HEK293 (cell line): ENCODE data around the gene ASCC1.

Experiments
- CTCF ChIA-PET: fragments of 350-600 bp; formaldehyde crosslinking; extraction: SDS; loops from one replicate; lab custom pipeline; 2021; ENCODE audit warnings: antibody characterized with exemption; lab: Yijun Ruan, JAX
- POLR2A ChIA-PET: fragments of 300-600 bp; formaldehyde crosslinking; extraction: SDS; loops from one replicate; lab custom pipeline; 2020; ENCODE audit warnings: antibody characterized with exemption, inconsistent platforms; lab: Yijun Ruan, JAX
- H3K27ac ChIP-seq: fragments of 200-500 bp; sonication (Bioruptor generic); 2 replicates; pipeline ENCODE4 v1.5.1; 2014; ENCODE audit warnings: low read depth, low read length, control low read depth, inconsistent platforms; ENCODE audit errors: extremely low read depth
- H3K36me3 ChIP-seq, 2 experiments: fragments of 200-500 bp in 1 of 2; sonication (Bioruptor generic) in 1 of 2; 1 replicate in 1 of 2; 2 replicates in 1 of 2; pipeline ENCODE4 v1.5.1; 2014 to 2017; ENCODE audit warnings: inconsistent platforms in 2 of 2, low read length in 2 of 2; ENCODE audit not compliant: control insufficient read depth in 2 of 2, insufficient read depth in 1 of 2
- H3K4me1 ChIP-seq: fragments of 200-500 bp; sonication (Bioruptor generic); 2 replicates; pipeline ENCODE4 v1.5.1; 2014; ENCODE audit warnings: mild to moderate bottlenecking, low read length, inconsistent platforms; ENCODE audit not compliant: control insufficient read depth, insufficient read depth
- H3K4me3 ChIP-seq: 2 replicates; pipeline ENCODE4 v1.5.1; 2011; ENCODE audit warnings: low read depth, mild to moderate bottlenecking, control low read depth, low read length, moderate library complexity
- H3K9me3 ChIP-seq: fragments of 200-500 bp; sonication (Bioruptor generic); 2 replicates; pipeline ENCODE4 v1.5.1; 2014; ENCODE audit warnings: low read depth, low read length, inconsistent platforms; ENCODE audit not compliant: control insufficient read depth, insufficient read depth
- HIC1 ChIP-seq: fragments of 450-650 bp; formaldehyde crosslinking; IDR thresholded peaks from 2 replicates; pipeline ENCODE4 v1.5.1; 2016; ENCODE audit warnings: missing biosample characterization, missing genetic modification characterization
- IKZF3 ChIP-seq: fragments of 450-650 bp; IDR thresholded peaks from 2 replicates; pipeline ENCODE4 v1.5.0; 2018; ENCODE audit warnings: missing biosample characterization, mild to moderate bottlenecking, missing genetic modification characterization, moderate library complexity
- KLF16 ChIP-seq: fragments of 450-650 bp; formaldehyde crosslinking; IDR thresholded peaks from 2 replicates; pipeline ENCODE4 v1.5.1; 2017; ENCODE audit warnings: missing biosample characterization, missing genetic modification characterization
- SCRT1 ChIP-seq: fragments of 450-650 bp; formaldehyde crosslinking; IDR thresholded peaks from 2 replicates; pipeline ENCODE4 v1.5.1; 2016; ENCODE audit warnings: missing biosample characterization, missing genetic modification characterization, borderline replicate concordance
- YY1 ChIP-seq: fragments of 450-650 bp; formaldehyde crosslinking; IDR thresholded peaks from 2 replicates; pipeline ENCODE4 v1.5.1; 2018; ENCODE audit warnings: missing biosample characterization, missing genetic modification characterization
- ZBTB44 ChIP-seq: fragments of 450-650 bp; IDR thresholded peaks from 2 replicates; pipeline ENCODE4 v1.5.1; 2018; ENCODE audit warnings: missing biosample characterization, mild to moderate bottlenecking, missing genetic modification characterization
- ZFP37 ChIP-seq: fragments of 450-650 bp; formaldehyde crosslinking; IDR thresholded peaks from 2 replicates; pipeline ENCODE4 v1.5.1; 2016; ENCODE audit warnings: missing biosample characterization, missing genetic modification characterization
- ZNF146 ChIP-seq: fragments of 450-650 bp; formaldehyde crosslinking; IDR thresholded peaks from 2 replicates; pipeline ENCODE4 v1.5.1; 2016; ENCODE audit warnings: missing biosample characterization, missing genetic modification characterization
- ZNF24 ChIP-seq: fragments of 450-650 bp; formaldehyde crosslinking; IDR thresholded peaks from 2 replicates; pipeline ENCODE4 v1.5.1; 2016; ENCODE audit warnings: missing biosample characterization, missing genetic modification characterization
- ZNF302 ChIP-seq: fragments of 450-650 bp; formaldehyde crosslinking; IDR thresholded peaks from 2 replicates; pipeline ENCODE4 v1.5.1; 2016; ENCODE audit warnings: missing biosample characterization, missing genetic modification characterization, low read depth
- ZNF311 ChIP-seq: fragments of 450-650 bp; formaldehyde crosslinking; IDR thresholded peaks from 2 replicates; pipeline ENCODE4 v1.5.1; 2017; ENCODE audit warnings: missing biosample characterization, missing genetic modification characterization, borderline replicate concordance
- ZNF324 ChIP-seq: fragments of 450-650 bp; formaldehyde crosslinking; IDR thresholded peaks from 2 replicates; pipeline ENCODE4 v1.5.1; 2016; ENCODE audit warnings: missing biosample characterization, missing genetic modification characterization
- ZNF335 ChIP-seq: fragments of 450-650 bp; formaldehyde crosslinking; conservative IDR thresholded peaks from 2 replicates; pipeline ENCODE4 v1.5.1; 2016; ENCODE audit warnings: missing biosample characterization, missing genetic modification characterization
- ZNF449 ChIP-seq: fragments of 450-650 bp; formaldehyde crosslinking; IDR thresholded peaks from 2 replicates; pipeline ENCODE4 v1.5.1; 2017; ENCODE audit warnings: missing biosample characterization, mild to moderate bottlenecking, missing genetic modification characterization, moderate library complexity
- ZNF585B ChIP-seq: fragments of 450-650 bp; formaldehyde crosslinking; IDR thresholded peaks from 2 replicates; pipeline ENCODE4 v1.5.1; 2016; ENCODE audit warnings: missing biosample characterization, missing genetic modification characterization
- ZNF600 ChIP-seq: fragments of 450-650 bp; formaldehyde crosslinking; IDR thresholded peaks from 2 replicates; pipeline ENCODE4 v1.5.1; 2016; ENCODE audit warnings: missing biosample characterization, missing genetic modification characterization
- ZNF629 ChIP-seq: fragments of 450-650 bp; formaldehyde crosslinking; IDR thresholded peaks from 2 replicates; pipeline ENCODE4 v1.5.1; 2017; ENCODE audit warnings: missing biosample characterization, missing genetic modification characterization
- ZNF791 ChIP-seq: fragments of 450-650 bp; formaldehyde crosslinking; IDR thresholded peaks from 2 replicates; pipeline ENCODE4 v1.5.1; 2016; ENCODE audit warnings: missing biosample characterization, missing genetic modification characterization
- ZNF843 ChIP-seq: fragments of 450-650 bp; formaldehyde crosslinking; IDR thresholded peaks from 2 replicates; pipeline ENCODE4 v1.5.1; 2016; ENCODE audit warnings: missing biosample characterization, missing genetic modification characterization
- TF ChIP-seq, protein P1 (sequence below): fragments of 450-650 bp; formaldehyde crosslinking; IDR thresholded peaks from 2 replicates; pipeline ENCODE4 v1.5.1; 2016; ENCODE audit warnings: missing biosample characterization, missing genetic modification characterization
- TF ChIP-seq, protein P2 (sequence below): fragments of 450-650 bp; formaldehyde crosslinking; IDR thresholded peaks from 2 replicates; pipeline ENCODE4 v1.5.1; 2016; ENCODE audit warnings: missing biosample characterization, missing genetic modification characterization
- TF ChIP-seq, protein P3 (sequence below): fragments of 450-650 bp; formaldehyde crosslinking; IDR thresholded peaks from 2 replicates; pipeline ENCODE4 v1.5.1; 2017; ENCODE audit warnings: missing biosample characterization, missing genetic modification characterization

The ASCC1 gene

GRCh38 chr10:72264536-72264935, 48.5 kb upstream of the ASCC1 start:
- TF ChIP-seq ZNF302 (tag by site-specific recombination) (no peak), ZNF449 (0 out of 2 replicates have a peak, but pooled peaks have one; percentile 30)
- TF ChIP-seq, protein P1, sequence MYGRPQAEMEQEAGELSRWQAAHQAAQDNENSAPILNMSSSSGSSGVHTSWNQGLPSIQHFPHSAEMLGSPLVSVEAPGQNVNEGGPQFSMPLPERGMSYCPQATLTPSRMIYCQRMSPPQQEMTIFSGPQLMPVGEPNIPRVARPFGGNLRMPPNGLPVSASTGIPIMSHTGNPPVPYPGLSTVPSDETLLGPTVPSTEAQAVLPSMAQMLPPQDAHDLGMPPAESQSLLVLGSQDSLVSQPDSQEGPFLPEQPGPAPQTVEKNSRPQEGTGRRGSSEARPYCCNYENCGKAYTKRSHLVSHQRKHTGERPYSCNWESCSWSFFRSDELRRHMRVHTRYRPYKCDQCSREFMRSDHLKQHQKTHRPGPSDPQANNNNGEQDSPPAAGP (tag by site-specific recombination), result no peak
- no peaks in the 10 kb centered on the region for H3K9me3 ChIP-seq
- H3K27ac ChIP-seq, result no peak overlapping the region
- POLR2A ChIA-PET, result interaction anchor here (1.0 to 2.3 kb wide), 3 partner anchors 10 to 68 kb away, joined by 3 to 26 read pairs (median 3); partner anchors contain the start of gene DDIT4
- peaks cover 19% of the 10 kb centered on the region for H3K4me1 ChIP-seq
- H3K4me3 ChIP-seq, result no peak overlapping the region
- CTCF ChIA-PET, result interaction anchor here (0.6 to 1.8 kb wide), 3 partner anchors 10 to 36 kb away, joined by 3 to 7 read pairs (median 3); partner anchors contain the start of gene DDIT4
- H3K36me3 ChIP-seq, result no peaks in the 10 kb centered on the region

GRCh38 chr10:72263613-72264241, 47.7 kb upstream of the ASCC1 start:
- CTCF ChIA-PET, result interaction anchor here (0.6 to 1.8 kb wide), 3 partner anchors 11 to 37 kb away, joined by 3 to 7 read pairs (median 3); partner anchors contain the start of gene DDIT4
- H3K4me1 ChIP-seq, result peaks cover 24% of the 10 kb centered on the region
- POLR2A ChIA-PET, result interaction anchor here (0.9 to 2.3 kb wide), 4 partner anchors 10 to 69 kb away, joined by 3 to 26 read pairs (median 3); partner anchors contain the start of gene DDIT4
- TF ChIP-seq, protein P2, sequence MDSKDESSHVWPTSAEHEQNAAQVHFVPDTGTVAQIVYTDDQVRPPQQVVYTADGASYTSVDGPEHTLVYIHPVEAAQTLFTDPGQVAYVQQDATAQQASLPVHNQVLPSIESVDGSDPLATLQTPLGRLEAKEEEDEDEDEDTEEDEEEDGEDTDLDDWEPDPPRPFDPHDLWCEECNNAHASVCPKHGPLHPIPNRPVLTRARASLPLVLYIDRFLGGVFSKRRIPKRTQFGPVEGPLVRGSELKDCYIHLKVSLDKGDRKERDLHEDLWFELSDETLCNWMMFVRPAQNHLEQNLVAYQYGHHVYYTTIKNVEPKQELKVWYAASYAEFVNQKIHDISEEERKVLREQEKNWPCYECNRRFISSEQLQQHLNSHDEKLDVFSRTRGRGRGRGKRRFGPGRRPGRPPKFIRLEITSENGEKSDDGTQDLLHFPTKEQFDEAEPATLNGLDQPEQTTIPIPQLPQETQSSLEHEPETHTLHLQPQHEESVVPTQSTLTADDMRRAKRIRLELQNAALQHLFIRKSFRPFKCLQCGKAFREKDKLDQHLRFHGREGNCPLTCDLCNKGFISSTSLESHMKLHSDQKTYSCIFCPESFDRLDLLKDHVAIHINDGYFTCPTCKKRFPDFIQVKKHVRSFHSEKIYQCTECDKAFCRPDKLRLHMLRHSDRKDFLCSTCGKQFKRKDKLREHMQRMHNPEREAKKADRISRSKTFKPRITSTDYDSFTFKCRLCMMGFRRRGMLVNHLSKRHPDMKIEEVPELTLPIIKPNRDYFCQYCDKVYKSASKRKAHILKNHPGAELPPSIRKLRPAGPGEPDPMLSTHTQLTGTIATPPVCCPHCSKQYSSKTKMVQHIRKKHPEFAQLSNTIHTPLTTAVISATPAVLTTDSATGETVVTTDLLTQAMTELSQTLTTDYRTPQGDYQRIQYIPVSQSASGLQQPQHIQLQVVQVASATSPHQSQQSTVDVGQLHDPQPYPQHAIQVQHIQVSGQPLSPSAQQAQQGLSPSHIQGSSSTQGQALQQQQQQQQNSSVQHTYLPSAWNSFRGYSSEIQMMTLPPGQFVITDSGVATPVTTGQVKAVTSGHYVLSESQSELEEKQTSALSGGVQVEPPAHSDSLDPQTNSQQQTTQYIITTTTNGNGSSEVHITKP (tag by site-specific recombination), result peak; percentile 97
- TF ChIP-seq SCRT1 (tag by site-specific recombination), result no peak
- TF ChIP-seq ZNF791 (tag by site-specific recombination), result no peak
- no peak for TF ChIP-seq ZFP37
- TF ChIP-seq ZNF324, result no peak
- no peak for TF ChIP-seq ZNF311
- TF ChIP-seq ZNF24 (tag by site-specific recombination), result no peak
- no peak for TF ChIP-seq YY1 (tag by site-specific recombination)
- no peak for TF ChIP-seq KLF16 (tag by site-specific recombination)
- no peak for TF ChIP-seq ZNF629 (tag by site-specific recombination)
- TF ChIP-seq ZNF843 (tag by site-specific recombination), result no peak
- no peak for TF ChIP-seq HIC1 (tag by site-specific recombination)
- peak; percentile 59 for TF ChIP-seq IKZF3 (tag by site-specific recombination)
- no peak for TF ChIP-seq ZNF146 (tag by site-specific recombination)
- no peak for TF ChIP-seq ZNF585B
- TF ChIP-seq, protein P3, sequence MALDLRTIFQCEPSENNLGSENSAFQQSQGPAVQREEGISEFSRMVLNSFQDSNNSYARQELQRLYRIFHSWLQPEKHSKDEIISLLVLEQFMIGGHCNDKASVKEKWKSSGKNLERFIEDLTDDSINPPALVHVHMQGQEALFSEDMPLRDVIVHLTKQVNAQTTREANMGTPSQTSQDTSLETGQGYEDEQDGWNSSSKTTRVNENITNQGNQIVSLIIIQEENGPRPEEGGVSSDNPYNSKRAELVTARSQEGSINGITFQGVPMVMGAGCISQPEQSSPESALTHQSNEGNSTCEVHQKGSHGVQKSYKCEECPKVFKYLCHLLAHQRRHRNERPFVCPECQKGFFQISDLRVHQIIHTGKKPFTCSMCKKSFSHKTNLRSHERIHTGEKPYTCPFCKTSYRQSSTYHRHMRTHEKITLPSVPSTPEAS (tag by site-specific recombination), result no peak
- TF ChIP-seq ZNF600 (tag by site-specific recombination), result peak; percentile 51; the same call in 1 of the 2 replicates
- TF ChIP-seq ZBTB44 (tag by site-specific recombination), result 0 out of 2 replicates have a peak, but pooled peaks have one; percentile 49
- no peak; the same call in 1 of the 2 replicates for TF ChIP-seq ZNF335

More at GRCh38 chr10:72263613-72264241, 47.7 kb upstream of the ASCC1 start:
- Histone ChIP-seq H3K27ac (peak overlapping the region; percentile 13; the same call in 1 of the 2 replicates), H3K4me3 (no peak overlapping the region), H3K9me3 (no peaks in the 10 kb centered on the region), H3K36me3 (no peaks in the 10 kb centered on the region)
